ENCODE data around the gene ABCG1.

Gene ABCG1

DNA sequence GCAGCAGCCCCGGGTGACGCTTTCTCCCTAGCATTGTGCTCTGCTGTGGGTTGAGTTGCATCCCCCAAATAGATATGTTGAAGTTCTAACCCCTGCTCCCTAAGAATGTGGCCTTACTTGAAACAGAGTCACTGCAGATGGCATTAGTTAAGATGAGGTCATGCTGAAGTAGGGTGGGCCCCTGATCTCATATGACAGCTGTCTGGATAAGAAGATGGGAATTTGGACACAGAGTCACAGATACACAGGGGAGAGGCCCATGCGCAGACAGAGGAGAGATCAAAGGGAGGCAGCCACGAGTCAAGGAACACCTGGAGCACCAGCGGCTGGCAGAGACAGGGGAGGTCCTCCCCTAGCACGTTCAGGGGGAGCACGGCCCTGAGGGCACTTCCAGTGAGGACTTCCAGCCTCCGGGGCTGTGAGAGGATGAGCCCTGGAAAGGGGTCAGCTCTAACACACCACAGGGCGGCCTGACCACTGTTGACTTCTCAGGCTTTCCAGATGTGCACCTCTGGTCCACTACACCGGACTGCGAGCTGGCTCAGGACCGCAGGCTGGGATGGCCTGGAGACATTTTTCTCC is 46.4 kb downstream of the ABCG1 start:
- H3K4me3 ChIP-seq (ENCODE audit: low read depth, low read length): no peak overlapping the region
- TF ChIP-seq, protein P1, sequence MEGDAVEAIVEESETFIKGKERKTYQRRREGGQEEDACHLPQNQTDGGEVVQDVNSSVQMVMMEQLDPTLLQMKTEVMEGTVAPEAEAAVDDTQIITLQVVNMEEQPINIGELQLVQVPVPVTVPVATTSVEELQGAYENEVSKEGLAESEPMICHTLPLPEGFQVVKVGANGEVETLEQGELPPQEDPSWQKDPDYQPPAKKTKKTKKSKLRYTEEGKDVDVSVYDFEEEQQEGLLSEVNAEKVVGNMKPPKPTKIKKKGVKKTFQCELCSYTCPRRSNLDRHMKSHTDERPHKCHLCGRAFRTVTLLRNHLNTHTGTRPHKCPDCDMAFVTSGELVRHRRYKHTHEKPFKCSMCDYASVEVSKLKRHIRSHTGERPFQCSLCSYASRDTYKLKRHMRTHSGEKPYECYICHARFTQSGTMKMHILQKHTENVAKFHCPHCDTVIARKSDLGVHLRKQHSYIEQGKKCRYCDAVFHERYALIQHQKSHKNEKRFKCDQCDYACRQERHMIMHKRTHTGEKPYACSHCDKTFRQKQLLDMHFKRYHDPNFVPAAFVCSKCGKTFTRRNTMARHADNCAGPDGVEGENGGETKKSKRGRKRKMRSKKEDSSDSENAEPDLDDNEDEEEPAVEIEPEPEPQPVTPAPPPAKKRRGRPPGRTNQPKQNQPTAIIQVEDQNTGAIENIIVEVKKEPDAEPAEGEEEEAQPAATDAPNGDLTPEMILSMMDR (IDR thresholded peaks at IDR 0.05; ENCODE audit: low read depth, low read length): no peak

DNA sequence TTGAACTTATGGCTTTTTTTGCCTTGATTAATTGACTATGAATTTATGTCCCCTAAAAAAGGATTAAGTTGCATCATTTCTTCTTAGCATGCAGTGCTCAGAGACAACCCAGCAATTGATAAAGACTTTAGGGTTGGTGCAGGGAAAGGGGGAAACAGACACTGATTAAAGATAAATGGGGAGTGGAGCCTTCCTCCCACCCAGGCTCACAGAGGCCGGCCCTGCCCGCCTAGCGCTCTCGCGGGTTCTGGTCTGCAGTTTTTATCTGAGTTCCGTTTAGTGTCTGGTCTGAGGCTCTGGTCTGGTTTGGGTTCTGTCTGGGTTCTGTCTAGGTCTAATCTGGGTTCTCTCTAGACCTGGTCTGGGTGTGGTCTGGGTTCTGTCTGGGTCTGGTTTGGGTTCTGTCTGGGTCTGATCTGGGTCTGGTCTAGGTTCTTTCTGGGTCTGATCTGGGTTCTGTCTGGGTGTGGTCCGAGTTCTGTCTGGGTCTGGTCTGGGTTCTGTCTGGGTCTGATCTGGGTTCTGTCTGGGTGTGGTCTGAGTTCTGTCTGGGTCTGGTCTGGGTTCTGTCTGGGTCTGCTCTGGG is 48.1 kb downstream of the ABCG1 start:
- no peak overlapping the region for H3K4me3 ChIP-seq (ENCODE audit: low read depth, low read length)
- TF ChIP-seq, protein P1 (IDR thresholded peaks at IDR 0.05; ENCODE audit: low read depth, low read length): no peak

DNA sequence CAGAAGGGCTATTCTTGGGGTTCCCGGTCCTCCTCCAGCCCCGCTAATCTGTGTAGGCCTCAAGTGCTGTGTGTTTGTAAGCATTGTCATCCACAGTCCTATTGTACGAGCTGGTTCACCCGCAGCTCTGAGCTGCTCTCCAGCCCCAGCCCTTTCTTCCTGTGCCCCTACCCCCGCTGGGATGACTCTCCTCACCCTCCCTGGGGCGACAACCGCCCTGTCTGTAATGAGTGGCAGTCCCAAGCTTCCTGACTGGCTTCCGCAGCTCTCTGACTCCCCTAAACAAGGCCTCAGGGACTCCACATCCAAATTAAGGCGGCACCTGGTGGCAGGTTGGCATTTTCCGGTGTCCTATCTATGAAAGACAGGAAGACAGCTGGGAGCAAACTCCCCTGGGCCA is 50.4 kb downstream of the ABCG1 start:
- TF ChIP-seq, protein P1 (IDR thresholded peaks at IDR 0.05; ENCODE audit: low read depth, low read length): no peak
- no peak overlapping the region for H3K4me3 ChIP-seq (ENCODE audit: low read depth, low read length)

DNA sequence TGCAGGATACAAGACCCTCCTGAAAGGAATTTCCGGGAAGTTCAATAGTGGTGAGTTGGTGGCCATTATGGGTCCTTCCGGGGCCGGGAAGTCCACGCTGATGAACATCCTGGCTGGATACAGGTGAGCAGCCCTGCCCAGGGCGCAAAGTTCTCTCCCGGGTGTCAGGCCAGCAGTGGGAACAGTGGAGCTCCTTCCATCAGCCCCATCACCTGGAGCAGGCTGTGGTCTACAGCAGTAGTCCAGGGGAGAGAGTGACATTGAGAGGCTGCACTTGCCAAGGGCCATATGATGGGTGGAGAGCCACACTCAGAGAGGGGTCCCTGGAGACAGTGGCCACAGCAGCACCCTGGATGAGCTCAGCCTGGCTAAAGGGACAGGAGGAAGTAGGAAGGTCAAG is 52.1 kb downstream of the ABCG1 start:
- no peak overlapping the region for H3K4me3 ChIP-seq (ENCODE audit: low read depth, low read length)
- TF ChIP-seq, protein P1 (IDR thresholded peaks at IDR 0.05; ENCODE audit: low read depth, low read length): no peak

DNA sequence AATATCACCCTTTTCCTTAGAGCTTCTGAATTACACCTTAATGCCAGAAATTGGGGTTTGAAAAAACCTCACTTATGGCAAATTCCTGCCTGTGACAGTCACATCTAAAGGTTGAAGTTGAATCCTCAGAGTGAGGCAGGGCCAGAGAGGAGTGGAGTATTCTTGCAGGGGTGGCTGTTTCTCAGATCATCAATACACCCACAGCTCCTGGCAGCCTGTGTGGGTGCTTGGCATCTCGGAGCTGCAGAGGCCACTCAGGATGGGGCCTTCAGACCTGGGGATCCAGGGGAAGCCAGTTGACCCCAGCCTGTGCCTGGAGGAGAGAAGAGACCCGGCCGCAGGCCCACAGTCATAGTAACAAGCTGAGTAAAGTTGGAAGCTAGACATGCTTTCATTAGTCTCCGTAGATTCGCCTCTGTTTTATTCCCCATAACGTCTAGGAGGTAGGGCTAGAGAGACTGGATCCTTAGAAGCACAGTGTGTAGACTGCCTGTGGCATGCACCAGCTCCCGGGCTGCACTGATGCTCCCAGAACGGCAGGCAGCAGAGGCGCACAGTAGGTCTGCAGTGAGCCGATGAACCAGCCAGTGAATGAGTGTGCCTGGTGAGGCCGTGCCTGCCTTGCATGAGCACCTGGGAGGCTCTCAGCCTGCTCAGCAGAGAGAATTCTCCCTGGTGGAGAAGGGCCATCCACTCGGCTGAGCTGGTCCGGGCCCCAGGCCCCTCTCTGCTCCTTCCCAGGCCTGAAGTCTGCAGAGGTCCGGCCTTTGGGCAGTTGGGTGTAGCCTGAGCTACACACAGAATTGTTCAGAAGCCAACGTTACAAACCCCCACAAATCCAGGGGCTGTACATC is 53.4 kb downstream of the ABCG1 start:
- no peak overlapping the region for H3K4me3 ChIP-seq (ENCODE audit: low read depth, low read length)
- TF ChIP-seq, protein P1 (IDR thresholded peaks at IDR 0.05; ENCODE audit: low read depth, low read length): no peak

DNA sequence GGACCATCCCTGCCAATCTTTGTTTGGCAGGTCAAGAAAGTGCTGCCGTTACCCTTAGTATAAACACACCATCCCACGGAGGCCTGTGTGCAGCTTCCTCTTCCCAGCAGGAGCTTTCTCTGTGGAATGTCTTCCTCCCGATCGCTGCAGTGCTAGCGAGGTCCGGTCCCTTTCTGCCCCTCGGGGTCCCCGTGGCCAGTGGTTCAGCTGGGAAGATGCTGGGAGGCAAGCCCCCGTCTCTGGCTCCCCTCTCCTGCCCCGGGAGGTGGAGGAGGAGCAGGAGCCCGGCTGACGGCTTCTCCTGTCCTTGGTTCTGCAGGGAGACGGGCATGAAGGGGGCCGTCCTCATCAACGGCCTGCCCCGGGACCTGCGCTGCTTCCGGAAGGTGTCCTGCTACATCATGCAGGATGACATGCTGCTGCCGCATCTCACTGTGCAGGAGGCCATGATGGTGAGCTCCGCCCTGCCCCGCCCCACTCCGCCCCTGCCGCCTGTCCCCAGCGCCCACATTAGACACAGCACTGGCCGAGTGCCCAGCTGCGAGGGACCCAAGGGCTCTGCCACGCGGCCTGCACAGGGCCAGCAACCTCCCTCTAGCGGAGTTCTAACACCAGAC is 54.2 kb downstream of the ABCG1 start:
- TF ChIP-seq, protein P1 (IDR thresholded peaks at IDR 0.05; ENCODE audit: low read depth, low read length): no peak
- H3K4me3 ChIP-seq (ENCODE audit: low read depth, low read length): no peak overlapping the region
